GM23338 (cell line): ENCODE data around the gene UBXN7.

ENCODE experiments used
- CREB1 ChIP-seq: fragments of 250-450 bp; sonication (Bioruptor Pico); IDR thresholded peaks from 2 replicates; pipeline ENCODE4 v1.5.0; 2020; ENCODE audit warnings: low read depth, mild to moderate bottlenecking, moderate library complexity
- CTCF ChIP-seq, 2 experiments: fragments of 200-600 bp in 1 of 2; sonication (generic) in 1 of 2; conservative IDR thresholded peaks; 2 replicates each; pipeline versions ENCODE4 v1.5.1 to v1.6.1; 2016 to 2017; ENCODE audit warnings: antibody characterized with exemption in 2 of 2, low read depth in 2 of 2, mild to moderate bottlenecking in 2 of 2, moderate library complexity in 1 of 2
- EZH2 ChIP-seq: fragments of 200-600 bp; sonication (generic); IDR thresholded peaks from one replicate; pipeline ENCODE4 v1.8.0; 2017; ENCODE audit warnings: antibody characterized with exemption, mild to moderate bottlenecking, low read depth; ENCODE audit not compliant: unreplicated experiment
- EZH2phosphoT487 ChIP-seq: fragments of 200-600 bp; sonication (generic); IDR thresholded peaks from one replicate; pipeline ENCODE4 v1.8.1; 2018; ENCODE audit warnings: antibody characterized with exemption; ENCODE audit not compliant: unreplicated experiment
- JUNB ChIP-seq: IDR thresholded peaks from one replicate; pipeline ENCODE4 v1.6.1; 2016; ENCODE audit warnings: antibody characterized with exemption; ENCODE audit not compliant: unreplicated experiment
- POLR2AphosphoS5 ChIP-seq: IDR thresholded peaks from 2 replicates; pipeline ENCODE4 v1.6.1; 2016; ENCODE audit warnings: antibody characterized with exemption, low read depth
- REST ChIP-seq: IDR thresholded peaks from one replicate; pipeline ENCODE4 v1.6.1; 2018; ENCODE audit warnings: antibody characterized with exemption; ENCODE audit not compliant: unreplicated experiment
- STAT1 ChIP-seq: IDR thresholded peaks from one replicate; pipeline ENCODE4 v1.6.1; 2016; ENCODE audit warnings: antibody characterized with exemption; ENCODE audit not compliant: unreplicated experiment
- ZNF114 ChIP-seq: fragments of 250-450 bp; sonication (Bioruptor Pico); IDR thresholded peaks from 2 replicates; pipeline ENCODE4 v1.5.0; 2020; ENCODE audit warnings: mild to moderate bottlenecking, moderate library complexity
- ZNF331 ChIP-seq: fragments of 250-450 bp; sonication (Bioruptor Pico); IDR thresholded peaks from 2 replicates; pipeline ENCODE4 v1.5.0; 2020; ENCODE audit warnings: low read depth, mild to moderate bottlenecking, moderate library complexity

GRCh38 chr3:196398782-196399181 lies 33.4 kb downstream of the UBXN7 start:
- TF ChIP-seq CTCF (conservative IDR thresholded peaks at IDR 0.05; ENCODE audit: low read depth in 2 of 2) (no peak), JUNB (no peak), EZH2 (no peak), REST (no peak), ZNF331 (CRISPR knock-in tag) (no peak), EZH2phosphoT487 (no peak), STAT1 (no peak), POLR2AphosphoS5 (no peak), CREB1 (CRISPR knock-in tag) (no peak), ZNF114 (CRISPR knock-in tag) (no peak)
